SK-N-SH (cell line): ENCODE data around the gene AMIGO2.

ENCODE experiments used
- CTCF ChIP-seq: fragments of 200-600 bp; sonication (generic); IDR thresholded peaks from 2 replicates; pipeline ENCODE4 v1.6.1; 2017; ENCODE audit warnings: antibody characterized with exemption, mild to moderate bottlenecking, moderate library complexity
- EZH2phosphoT487 ChIP-seq: fragments of 200-600 bp; sonication (generic); IDR thresholded peaks from 2 replicates; pipeline ENCODE4 v1.6.1; 2017; ENCODE audit warnings: low read depth, mixed run types, mild to moderate bottlenecking, antibody characterized with exemption, moderate library complexity, borderline replicate concordance
- GABPA ChIP-seq: IDR thresholded peaks from 2 replicates; pipeline ENCODE4 v1.4.0; 2012; ENCODE audit warnings: low read depth, mild to moderate bottlenecking
- GATA2 ChIP-seq: sonication (generic); formaldehyde crosslinking; IDR thresholded peaks from 2 replicates; pipeline ENCODE4 v1.5.0; 2020; ENCODE audit warnings: mild to moderate bottlenecking, missing genetic modification reagents
- JUND ChIP-seq: IDR thresholded peaks from 2 replicates; pipeline ENCODE4 v1.4.0; 2012
- MAX ChIP-seq: IDR thresholded peaks from 2 replicates; pipeline ENCODE4 v1.4.0; 2012; ENCODE audit warnings: low read depth
- NRF1 ChIP-seq: IDR thresholded peaks from 2 replicates; pipeline ENCODE4 v1.6.1; 2012; ENCODE audit warnings: low read depth, mild to moderate bottlenecking, low read length
- PBX3 ChIP-seq: IDR thresholded peaks from 2 replicates; pipeline ENCODE4; 2012
- RAD21 ChIP-seq: IDR thresholded peaks from 2 replicates; pipeline ENCODE4 v1.6.1; 2012; ENCODE audit warnings: mild to moderate bottlenecking, low read length
- REST ChIP-seq: IDR thresholded peaks from 2 replicates; pipeline ENCODE4 v1.6.1; 2012; ENCODE audit warnings: mild to moderate bottlenecking, low read depth, low read length, moderate library complexity
- RXRA ChIP-seq: IDR thresholded peaks from 2 replicates; pipeline ENCODE4 v1.4.0; 2012; ENCODE audit warnings: low read depth, mild to moderate bottlenecking, borderline replicate concordance
- TAF1 ChIP-seq: IDR thresholded peaks from 2 replicates; pipeline ENCODE4 v1.6.1; 2012; ENCODE audit warnings: low read depth, mild to moderate bottlenecking, low read length, moderate library complexity, borderline replicate concordance
- TCF12 ChIP-seq: IDR thresholded peaks from 2 replicates; pipeline ENCODE4 v1.4.0; 2012

GRCh38 chr12:47111854-47112253 is 32.1 kb upstream of the AMIGO2 start:
- TF ChIP-seq JUND, result no peak
- TF ChIP-seq CTCF, result no peak
- no peak for TF ChIP-seq NRF1
- no peak for TF ChIP-seq EZH2phosphoT487
- no peak for TF ChIP-seq GATA2
- TF ChIP-seq PBX3, result no peak
- no peak for TF ChIP-seq REST
- no peak for TF ChIP-seq RXRA
- no peak for TF ChIP-seq MAX
- TF ChIP-seq TAF1, result no peak
- TF ChIP-seq GABPA, result no peak
- no peak for TF ChIP-seq TCF12
- no peak for TF ChIP-seq RAD21
